Naive B cell (primary cell): Measurements from ENCODE around the gene PTGDS. TPM values are rescaled to one million over a fixed set of nuclear protein-coding genes. Genes with fewer than 3 reads are reported as not detected.

Source experiments
- ATAC-seq, 2 donors: fragments of 150-1000 bp; cut with Tn5 transposase; 2 replicates each; pipeline ENCODE4 v1.10.0; 2021; ENCODE audit warnings: low read depth in 2 of 2, mild to moderate bottlenecking in 2 of 2, moderate library complexity in 2 of 2
- DNase-seq: peaks from one replicate; pipeline ENCODE4 v3.0.0; 2022
- H3K27ac Mint-ChIP-seq, 6 donors: one replicate each; pipeline ENCODE4 v1.8.0; 2020 to 2022; ENCODE audit warnings: mild to moderate bottlenecking in 6 of 6, mixed read lengths in 6 of 6, moderate library complexity in 5 of 6, inconsistent platforms in 2 of 6
- H3K27me3 Mint-ChIP-seq, 3 donors: one replicate each; pipeline ENCODE4 v1.8.0; 2021 to 2022; ENCODE audit warnings: mixed read lengths in 3 of 3, mild to moderate bottlenecking in 1 of 3
- H3K36me3 Mint-ChIP-seq, 2 donors: one replicate each; pipeline ENCODE4 v1.8.0; 2020 to 2022; ENCODE audit warnings: mixed read lengths in 2 of 2, inconsistent platforms in 1 of 2, mild to moderate bottlenecking in 1 of 2
- H3K4me1 Mint-ChIP-seq, 3 donors: one replicate each; pipeline ENCODE4 v1.8.0; 2020 to 2022; ENCODE audit warnings: mixed read lengths in 3 of 3, inconsistent platforms in 1 of 3, mild to moderate bottlenecking in 1 of 3, moderate library complexity in 1 of 3
- H3K4me3 Mint-ChIP-seq, 8 donors: one replicate each; pipeline ENCODE4 v1.8.0; 2020 to 2022; ENCODE audit warnings: mild to moderate bottlenecking in 8 of 8, mixed read lengths in 8 of 8, moderate library complexity in 8 of 8, inconsistent platforms in 2 of 8
- H3K9me3 Mint-ChIP-seq, 7 donors: one replicate each; pipeline ENCODE4 v1.8.0; 2020 to 2022; ENCODE audit warnings: mixed read lengths in 7 of 7, mild to moderate bottlenecking in 5 of 7, inconsistent platforms in 2 of 7, moderate library complexity in 1 of 7
- polyA plus RNA-seq, 6 donors: library from polyadenylated mRNA; unstranded; fragments of 300-500 nt; fragmentation: Illumina TruSeq; gene quantifications; one replicate each; pipeline ENCODE4 v1.2.3, GENCODE V29; 2021; ENCODE audit warnings: low read depth in 6 of 6

The PTGDS gene
- 1 to 10 TPM in 1 of 6 donors, under 1 TPM in 1, not detected in 4; 0.41 to 1.4 TPM for polyA plus RNA-seq

GRCh38 chr9:136977223-136977622 lies at the start of gene PTGDS:
Gene PTGDS, plus strand, starts transcription at chr9:136977504. Its CDS starts 75 bp downstream, at chr9:136977579.
- H3K27me3 Mint-ChIP-seq = peaks cover 4 to 57% (median 27%) of the 10 kb centered on the region in 3 donors
- no peaks in the 10 kb centered on the region for H3K36me3 Mint-ChIP-seq

GRCh38 chr9:136928591-136928990 lies 48.7 kb upstream of the PTGDS start:
- Mint-ChIP-seq H3K36me3 (peaks cover 0 to 5% of the 10 kb centered on the region in 2 donors), H3K4me3 (no peak overlapping the region), H3K9me3 (no peaks in the 10 kb centered on the region), H3K27me3 (no peaks in the 10 kb centered on the region), H3K4me1 (peaks cover 8 to 10% (median 10%) of the 10 kb centered on the region in 3 donors), H3K27ac (peak overlapping the region in 1 of 6 donors; percentile 63)
- peak; percentile 28 to 30 for ATAC-seq
- no peak for DNase-seq

More at GRCh38 chr9:136977223-136977622, at the start of gene PTGDS:
- no peak for DNase-seq
- ATAC-seq = no peak
- Mint-ChIP-seq H3K4me3 (peak within 1 kb of the TSS in 4 of 8 donors; percentile 25 to 76 (median 43)), H3K9me3 (no peaks in the 10 kb centered on the region), H3K4me1 (no peaks in the 10 kb centered on the region), H3K27ac (peak within 1 kb of the TSS in 1 of 6 donors; percentile 30)

GRCh38 chr9:136930014-136930413 lies 47.3 kb upstream of the PTGDS start:
- H3K27ac Mint-ChIP-seq = peak overlapping the region in 1 of 6 donors; percentile 34
- H3K4me1 Mint-ChIP-seq = peaks cover 8 to 10% (median 10%) of the 10 kb centered on the region in 3 donors
- H3K36me3 Mint-ChIP-seq = peaks cover 0 to 5% of the 10 kb centered on the region in 2 donors
- ATAC-seq = no peak
- no peaks in the 10 kb centered on the region for H3K27me3 Mint-ChIP-seq
- DNase-seq = no peak
- no peaks in the 10 kb centered on the region for H3K9me3 Mint-ChIP-seq
- no peak overlapping the region for H3K4me3 Mint-ChIP-seq

- H3K36me3 Mint-ChIP-seq = peaks cover 0 to 4% of the 10 kb centered on the region in 2 donors
- H3K4me3 Mint-ChIP-seq = peak overlapping the region in 1 of 8 donors; percentile 1
Observed at GRCh38 chr9:136931611-136932130, 45.6 kb upstream of the PTGDS start.

GRCh38 chr9:136934277-136934676 lies 43.0 kb upstream of the PTGDS start:
- Mint-ChIP-seq H3K4me1 (peaks cover 6 to 14% (median 13%) of the 10 kb centered on the region in 3 donors), H3K27me3 (no peaks in the 10 kb centered on the region), H3K9me3 (no peaks in the 10 kb centered on the region), H3K27ac (no peak overlapping the region), H3K4me3 (no peak overlapping the region), H3K36me3 (peaks cover 3 to 4% of the 10 kb centered on the region in 2 donors)
- DNase-seq (no peak), ATAC-seq (no peak)

More at GRCh38 chr9:136931611-136932130, 45.6 kb upstream of the PTGDS start:
- no peak for DNase-seq
- H3K27ac Mint-ChIP-seq = peak overlapping the region in 1 of 6 donors; percentile 60
- no peaks in the 10 kb centered on the region for H3K9me3 Mint-ChIP-seq
- peaks cover 10 to 14% (median 12%) of the 10 kb centered on the region in 3 donors for H3K4me1 Mint-ChIP-seq
- no peak for ATAC-seq
- H3K27me3 Mint-ChIP-seq = no peaks in the 10 kb centered on the region

GRCh38 chr9:136935651-136936050 lies 41.7 kb upstream of the PTGDS start:
- no peaks in the 10 kb centered on the region for H3K9me3 Mint-ChIP-seq
- ATAC-seq (no peak), DNase-seq (no peak)
- H3K4me3 Mint-ChIP-seq = no peak overlapping the region
- no peaks in the 10 kb centered on the region for H3K27me3 Mint-ChIP-seq
- peaks cover 4 to 6% of the 10 kb centered on the region in 2 donors for H3K36me3 Mint-ChIP-seq
- peaks cover 6 to 15% (median 12%) of the 10 kb centered on the region in 3 donors for H3K4me1 Mint-ChIP-seq
- no peak overlapping the region for H3K27ac Mint-ChIP-seq

GRCh38 chr9:136936645-136937170 lies 40.6 kb upstream of the PTGDS start:
- Mint-ChIP-seq H3K36me3 (peaks cover 4 to 6% of the 10 kb centered on the region in 2 donors), H3K4me3 (no peak overlapping the region), H3K27me3 (no peaks in the 10 kb centered on the region), H3K27ac (peak overlapping the region in 1 of 6 donors; percentile 67), H3K4me1 (peaks cover 6 to 15% (median 10%) of the 10 kb centered on the region in 3 donors), H3K9me3 (no peaks in the 10 kb centered on the region)
- DNase-seq (no peak), ATAC-seq (no peak)

GRCh38 chr9:136937186-136938001 lies 39.9 kb upstream of the PTGDS start:
- DNase-seq (no peak), ATAC-seq (no peak)
- Mint-ChIP-seq H3K9me3 (no peaks in the 10 kb centered on the region), H3K36me3 (peaks cover 4 to 6% of the 10 kb centered on the region in 2 donors), H3K4me3 (no peak overlapping the region), H3K4me1 (peaks cover 6 to 18% (median 10%) of the 10 kb centered on the region in 3 donors), H3K27me3 (no peaks in the 10 kb centered on the region), H3K27ac (peak overlapping the region in 1 of 6 donors; percentile 34)

- peaks cover 4 to 6% of the 10 kb centered on the region in 2 donors for H3K36me3 Mint-ChIP-seq
- H3K9me3 Mint-ChIP-seq = no peaks in the 10 kb centered on the region
- H3K4me3 Mint-ChIP-seq = peak overlapping the region in 1 of 8 donors; percentile 35
- peaks cover under 1 to 14% (median 8%) of the 10 kb centered on the region in 3 donors for H3K4me1 Mint-ChIP-seq
- ATAC-seq (no peak), DNase-seq (no peak)
- H3K27me3 Mint-ChIP-seq = no peaks in the 10 kb centered on the region
- peak overlapping the region in 1 of 6 donors; percentile 39 for H3K27ac Mint-ChIP-seq
Observed at GRCh38 chr9:136939431-136939995, 37.8 kb upstream of the PTGDS start.

GRCh38 chr9:136939996-136940525 lies 37.2 kb upstream of the PTGDS start:
- H3K4me1 Mint-ChIP-seq = peaks cover 6 to 18% (median 12%) of the 10 kb centered on the region in 3 donors
- no peak overlapping the region for H3K27ac Mint-ChIP-seq
- DNase-seq (no peak), ATAC-seq (no peak)
- no peak overlapping the region for H3K4me3 Mint-ChIP-seq
- H3K27me3 Mint-ChIP-seq = no peaks in the 10 kb centered on the region
- H3K36me3 Mint-ChIP-seq = peaks cover 4 to 6% of the 10 kb centered on the region in 2 donors
- H3K9me3 Mint-ChIP-seq = no peaks in the 10 kb centered on the region

GRCh38 chr9:136940526-136941230 lies 36.6 kb upstream of the PTGDS start:
- no peaks in the 10 kb centered on the region for H3K9me3 Mint-ChIP-seq
- peaks cover 6 to 18% (median 12%) of the 10 kb centered on the region in 3 donors for H3K4me1 Mint-ChIP-seq
- H3K27me3 Mint-ChIP-seq = no peaks in the 10 kb centered on the region
- no peak for ATAC-seq
- H3K27ac Mint-ChIP-seq = no peak overlapping the region
- H3K4me3 Mint-ChIP-seq = no peak overlapping the region
- DNase-seq = no peak
- H3K36me3 Mint-ChIP-seq = peaks cover 4 to 6% of the 10 kb centered on the region in 2 donors

GRCh38 chr9:136941231-136942111 lies 35.8 kb upstream of the PTGDS start:
- H3K27ac Mint-ChIP-seq = peak overlapping the region in 1 of 6 donors; percentile 56
- H3K4me1 Mint-ChIP-seq = peaks cover 6 to 14% (median 12%) of the 10 kb centered on the region in 3 donors
- H3K4me3 Mint-ChIP-seq = peak overlapping the region in 2 of 8 donors; percentile 15 to 21
- H3K36me3 Mint-ChIP-seq = peaks cover 4 to 6% of the 10 kb centered on the region in 2 donors
- DNase-seq (no peak), ATAC-seq (no peak)
- no peaks in the 10 kb centered on the region for H3K27me3 Mint-ChIP-seq
- H3K9me3 Mint-ChIP-seq = no peaks in the 10 kb centered on the region
